Measurements from ENCODE around the gene RXRA. TPM values are rescaled to one million over a fixed set of nuclear protein-coding genes. Genes with fewer than 3 reads are reported as not detected.

Gene RXRA
- polyA plus RNA-seq, 1 donor from 2014 or later: 2.7 TPM

- Histone ChIP-seq H3K9ac (ENCODE audit: low read length) (no peak overlapping the region), H3K9me3 (ENCODE audit: low read length) (no peaks in the 10 kb centered on the region), H3F3A (ENCODE audit: insufficient read depth, low read length, poor library complexity, severe bottlenecking) (no peaks in the 10 kb centered on the region), H3K36me3 (ENCODE audit: insufficient read depth, low read length) (no peaks in the 10 kb centered on the region), H4K20me1 (ENCODE audit: insufficient read depth) (no peaks in the 10 kb centered on the region), H3K79me2 (replicated peaks; ENCODE audit: insufficient read depth, low read length) (peaks cover 35% of the 10 kb centered on the region), H2AFZ (ENCODE audit: low read depth, low read length) (no peak overlapping the region), H3K4me2 (ENCODE audit: low read length) (no peak overlapping the region), H3K27ac (ENCODE audit: low read length) (no peak overlapping the region), H3K4me3 (ENCODE audit: low read length) (no peak overlapping the region), H3K27me3 (ENCODE audit: insufficient read depth, low read depth, low read length) (no peaks in the 10 kb centered on the region), H3K9me2 (ENCODE audit: insufficient read depth, low read length) (no peaks in the 10 kb centered on the region)
- TF ChIP-seq REST (IDR thresholded peaks at IDR 0.05; ENCODE audit: borderline replicate concordance) (no peak), EP300 (conservative IDR thresholded peaks at IDR 0.05; ENCODE audit: poor library complexity, severe bottlenecking) (no peak), EZH2 (IDR thresholded peaks at IDR 0.05; ENCODE audit: borderline replicate concordance, insufficient read depth, low read length, poor library complexity, severe bottlenecking) (no peak), CTCF (IDR thresholded peaks at IDR 0.05; ENCODE audit: poor library complexity, severe bottlenecking) (no peak), TAF1 (IDR thresholded peaks at IDR 0.05; ENCODE audit: low read depth) (no peak), MXI1 (conservative IDR thresholded peaks at IDR 0.05; ENCODE audit: poor library complexity, severe bottlenecking) (no peak), SMC3 (conservative IDR thresholded peaks at IDR 0.05; ENCODE audit: poor library complexity) (no peak), RAD21 (conservative IDR thresholded peaks at IDR 0.05) (no peak), POLR2AphosphoS5 (IDR thresholded peaks at IDR 0.05) (no peak)
Measured at GRCh38 chr9:134333874-134334581, 7.8 kb downstream of the RXRA start.

GRCh38 chr9:134335061-134335460, 8.8 kb downstream of the RXRA start:
- H3K4me2 ChIP-seq (ENCODE audit: low read length): no peak overlapping the region
- H3K9me3 ChIP-seq (ENCODE audit: low read length): no peaks in the 10 kb centered on the region
- H3K9me2 ChIP-seq (ENCODE audit: insufficient read depth, low read length): no peaks in the 10 kb centered on the region
- H3K36me3 ChIP-seq (ENCODE audit: insufficient read depth, low read length): no peaks in the 10 kb centered on the region
- no peaks in the 10 kb centered on the region for H3K27me3 ChIP-seq (ENCODE audit: insufficient read depth, low read depth, low read length)
- H2AFZ ChIP-seq (ENCODE audit: low read depth, low read length): no peak overlapping the region
- no peaks in the 10 kb centered on the region for H3F3A ChIP-seq (ENCODE audit: insufficient read depth, low read length, poor library complexity, severe bottlenecking)
- H3K4me3 ChIP-seq (ENCODE audit: low read length): no peak overlapping the region
- no peak overlapping the region for H3K9ac ChIP-seq (ENCODE audit: low read length)
- no peak overlapping the region for H3K27ac ChIP-seq (ENCODE audit: low read length)
- TF ChIP-seq EZH2 (IDR thresholded peaks at IDR 0.05; ENCODE audit: borderline replicate concordance, insufficient read depth, low read length, poor library complexity, severe bottlenecking): no peak
- TF ChIP-seq TAF1 (IDR thresholded peaks at IDR 0.05; ENCODE audit: low read depth): no peak
- TF ChIP-seq RAD21 (conservative IDR thresholded peaks at IDR 0.05): no peak
- no peak for TF ChIP-seq SMC3 (conservative IDR thresholded peaks at IDR 0.05; ENCODE audit: poor library complexity)
- TF ChIP-seq EP300 (conservative IDR thresholded peaks at IDR 0.05; ENCODE audit: poor library complexity, severe bottlenecking): no peak
- no peak for TF ChIP-seq MXI1 (conservative IDR thresholded peaks at IDR 0.05; ENCODE audit: poor library complexity, severe bottlenecking)
- TF ChIP-seq REST (IDR thresholded peaks at IDR 0.05; ENCODE audit: borderline replicate concordance): no peak
- no peak for TF ChIP-seq CTCF (IDR thresholded peaks at IDR 0.05; ENCODE audit: poor library complexity, severe bottlenecking)
- no peak for TF ChIP-seq POLR2AphosphoS5 (IDR thresholded peaks at IDR 0.05)
- H4K20me1 ChIP-seq (ENCODE audit: insufficient read depth): no peaks in the 10 kb centered on the region
- peaks cover 25% of the 10 kb centered on the region for H3K79me2 ChIP-seq (replicated peaks; ENCODE audit: insufficient read depth, low read length)
